Hematopoietic multipotent progenitor cell treated with erythropoietin and hydrocortisone succinate and interleukin-3 and kit ligand, for 4 days (in vitro differentiated cells): ENCODE data around the gene SH3TC1.

Experiments used
- DNase-seq: peaks from one replicate; pipeline ENCODE4 v3.0.0-alpha.2; 2015

SH3TC1 gene

DNA sequence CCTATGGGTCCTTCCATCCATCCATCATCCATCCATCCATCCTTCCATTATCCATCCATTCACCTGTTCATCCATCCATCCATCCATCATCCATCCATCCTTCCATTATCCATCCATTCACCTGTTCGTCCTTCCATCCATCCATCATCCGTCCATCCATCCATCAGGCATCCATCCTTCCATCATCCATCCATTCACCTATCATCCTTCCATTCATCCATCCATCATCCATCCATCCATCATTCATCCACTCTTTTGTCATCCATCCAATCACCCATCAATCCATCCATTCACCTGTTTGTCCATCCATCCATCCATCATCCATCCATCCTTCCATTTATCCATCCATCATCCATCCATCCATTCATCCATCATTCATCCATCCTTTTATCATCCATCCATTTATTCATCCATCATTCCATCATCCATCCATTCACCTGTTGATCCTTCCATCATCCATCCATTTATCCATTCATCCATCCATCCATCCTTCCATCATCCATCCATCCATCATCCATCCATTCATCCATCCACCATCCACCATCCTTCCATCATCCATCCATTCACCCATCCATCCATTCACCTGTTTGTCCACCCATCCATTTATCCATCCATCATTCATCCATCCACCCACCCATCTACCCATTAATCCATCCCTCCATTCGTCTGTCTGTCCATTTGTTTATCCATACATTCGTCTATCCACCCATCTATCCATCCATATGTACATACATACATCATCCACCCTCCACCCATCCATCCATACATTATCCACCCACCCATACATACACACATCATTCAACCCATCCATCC, 34.8 kb downstream of the SH3TC1 start:
- DNase-seq = no peak

DNA sequence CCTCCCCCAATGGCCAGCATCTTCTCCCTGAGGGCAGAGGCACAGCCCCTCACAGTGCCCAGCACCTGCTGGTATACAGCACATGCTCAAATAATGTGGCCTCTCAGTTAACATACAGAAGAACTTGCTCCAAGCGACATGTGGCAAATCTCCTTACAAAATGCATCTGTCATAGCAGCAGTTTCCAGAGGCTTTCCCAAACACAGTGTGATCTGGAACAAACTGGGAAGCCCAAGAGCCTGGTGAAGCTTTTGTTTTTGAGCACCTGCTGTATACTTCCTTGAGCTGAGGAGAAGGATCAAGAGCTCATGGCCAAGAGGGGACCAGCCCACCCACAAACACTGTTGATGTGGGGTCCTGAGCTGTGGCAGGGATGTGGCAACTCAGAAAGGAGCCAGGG, 35.6 kb downstream of the SH3TC1 start:
- no peak for DNase-seq

GRCh38 chr4:8235224-8235623, 36.1 kb downstream of the SH3TC1 start:
- no peak for DNase-seq

- no peak for DNase-seq
Observed at GRCh38 chr4:8235686-8236085, 36.6 kb downstream of the SH3TC1 start.

- DNase-seq = no peak
Observed at GRCh38 chr4:8236106-8236919, 37.2 kb downstream of the SH3TC1 start.

GRCh38 chr4:8236920-8237195, 37.8 kb downstream of the SH3TC1 start:
- DNase-seq = no peak

DNA sequence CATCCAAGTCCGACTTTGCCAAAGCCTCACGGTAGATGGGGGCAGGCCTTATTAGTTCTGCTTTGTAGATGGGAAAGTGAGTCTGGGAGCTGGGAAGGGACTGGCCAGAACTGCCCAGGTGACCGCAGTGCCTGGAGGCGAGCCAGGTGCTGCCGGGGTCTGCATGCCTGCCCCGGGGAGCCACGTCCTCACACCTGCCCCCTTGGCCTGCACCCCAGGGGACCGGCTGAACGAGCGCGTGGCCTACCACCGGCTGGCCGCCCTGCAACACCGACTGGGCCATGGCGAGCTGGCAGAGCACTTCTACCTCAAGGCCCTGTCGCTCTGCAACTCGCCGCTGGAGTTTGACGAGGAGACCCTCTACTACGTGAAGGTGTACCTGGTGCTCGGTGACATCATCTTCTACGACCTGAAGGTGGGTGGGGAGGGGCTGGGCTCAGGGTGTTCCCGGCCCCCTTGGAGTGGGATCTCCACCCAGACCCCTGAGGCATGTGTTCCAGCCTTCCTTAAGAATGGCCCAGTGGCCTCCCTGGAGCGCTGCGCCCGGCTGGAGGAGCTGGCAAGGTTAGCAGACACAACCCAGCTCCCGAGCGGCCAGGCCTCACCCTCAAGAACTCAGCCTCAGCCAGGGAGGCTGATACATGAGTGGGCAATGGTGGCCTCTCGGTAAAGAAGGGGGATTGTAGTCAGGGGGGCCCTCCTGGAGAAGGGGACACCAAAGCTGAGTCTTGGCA, 38.3 kb downstream of the SH3TC1 start:
- no peak for DNase-seq

- DNase-seq = no peak
Observed at GRCh38 chr4:8238036-8238511, 39.0 kb downstream of the SH3TC1 start.

GRCh38 chr4:8238515-8239053, 39.5 kb downstream of the SH3TC1 start:
- DNase-seq = no peak

GRCh38 chr4:8239226-8239625, 40.1 kb downstream of the SH3TC1 start:
- no peak for DNase-seq

DNA sequence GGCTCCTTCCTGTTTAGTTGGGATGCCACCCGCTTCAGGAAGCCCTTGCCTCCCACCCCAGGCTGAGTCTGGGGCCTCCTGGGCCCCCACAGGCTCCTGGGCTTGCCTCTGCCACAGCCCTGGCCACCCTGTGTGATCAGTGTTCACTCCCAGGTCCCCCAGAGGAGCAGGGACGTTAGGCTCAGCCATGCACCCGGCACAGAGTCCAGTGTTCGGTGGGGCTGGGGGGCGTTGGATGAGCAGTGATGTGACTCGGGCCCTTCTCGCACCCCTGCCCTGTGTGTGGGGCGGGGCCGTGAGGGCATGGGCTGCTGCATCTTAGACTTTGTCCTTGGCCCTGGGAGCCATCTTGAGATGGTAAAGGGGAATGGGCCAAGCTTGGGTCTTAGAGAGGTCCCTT, 40.6 kb downstream of the SH3TC1 start:
- no peak for DNase-seq

DNA sequence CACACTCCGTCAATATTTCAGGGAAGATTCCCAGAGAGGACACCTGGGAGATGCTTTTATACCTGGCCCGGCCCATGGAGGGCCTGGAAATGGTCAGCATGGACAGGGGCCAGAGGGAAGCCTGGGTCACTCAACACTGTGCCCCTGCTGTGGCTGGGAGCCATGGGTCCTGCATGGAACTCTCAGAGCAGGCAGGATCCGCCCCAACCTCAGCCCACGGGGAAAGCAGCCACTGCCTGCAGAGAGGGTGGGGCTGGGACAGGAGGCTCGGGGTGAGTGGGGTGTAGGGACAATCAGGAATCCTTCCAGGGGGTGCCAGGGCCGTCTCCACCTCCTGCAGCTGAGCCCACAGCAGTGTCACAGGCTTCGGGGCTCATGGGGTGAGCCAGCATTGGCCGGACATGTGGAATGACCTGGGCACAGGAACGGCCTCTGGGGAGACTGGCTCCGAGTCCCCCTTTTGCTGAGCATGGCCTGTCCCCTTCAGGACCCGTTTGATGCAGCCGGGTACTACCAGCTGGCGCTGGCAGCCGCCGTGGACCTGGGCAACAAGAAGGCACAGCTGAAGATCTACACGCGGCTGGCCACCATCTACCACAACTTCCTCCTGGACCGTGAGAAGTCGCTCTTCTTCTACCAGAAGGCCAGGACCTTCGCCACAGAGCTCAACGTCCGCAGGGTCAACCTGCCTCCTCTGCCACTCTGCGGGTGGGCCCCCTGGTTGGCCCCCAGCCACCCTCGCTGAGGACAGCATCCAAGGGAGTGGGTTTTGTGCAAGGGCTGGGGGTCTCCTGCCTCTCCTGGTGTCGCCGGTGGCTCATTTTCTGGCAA, 41.3 kb downstream of the SH3TC1 start:
- DNase-seq = peak; percentile 64

DNA sequence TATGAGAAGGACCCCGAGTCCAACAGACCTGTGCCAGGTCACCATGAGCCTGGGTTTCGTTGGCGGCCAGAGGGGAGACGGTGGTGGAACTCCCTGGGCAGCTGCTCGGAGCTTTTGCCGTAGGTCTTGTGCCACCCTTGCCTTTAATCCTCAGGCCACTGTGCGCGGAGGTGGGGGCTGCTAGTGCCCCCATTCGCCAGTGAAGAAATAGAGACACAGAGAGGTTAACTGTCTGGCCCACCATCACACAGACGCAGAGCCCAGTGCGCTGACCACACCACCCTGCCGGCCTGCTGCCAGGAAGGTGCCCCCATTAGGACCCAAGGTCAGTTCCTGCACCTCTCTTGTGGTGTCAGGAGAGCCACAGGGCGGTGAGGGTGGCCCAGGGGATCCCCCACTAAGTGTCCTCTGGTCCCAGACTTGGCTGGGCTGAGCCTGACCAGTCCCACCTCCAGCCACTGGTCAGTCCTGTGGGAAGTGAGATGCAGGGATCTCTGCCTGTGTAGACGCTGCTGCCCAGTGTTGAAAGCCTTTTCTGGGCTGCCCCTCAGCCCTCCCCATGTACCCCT, 42.2 kb downstream of the SH3TC1 start:
- DNase-seq = no peak

DNA sequence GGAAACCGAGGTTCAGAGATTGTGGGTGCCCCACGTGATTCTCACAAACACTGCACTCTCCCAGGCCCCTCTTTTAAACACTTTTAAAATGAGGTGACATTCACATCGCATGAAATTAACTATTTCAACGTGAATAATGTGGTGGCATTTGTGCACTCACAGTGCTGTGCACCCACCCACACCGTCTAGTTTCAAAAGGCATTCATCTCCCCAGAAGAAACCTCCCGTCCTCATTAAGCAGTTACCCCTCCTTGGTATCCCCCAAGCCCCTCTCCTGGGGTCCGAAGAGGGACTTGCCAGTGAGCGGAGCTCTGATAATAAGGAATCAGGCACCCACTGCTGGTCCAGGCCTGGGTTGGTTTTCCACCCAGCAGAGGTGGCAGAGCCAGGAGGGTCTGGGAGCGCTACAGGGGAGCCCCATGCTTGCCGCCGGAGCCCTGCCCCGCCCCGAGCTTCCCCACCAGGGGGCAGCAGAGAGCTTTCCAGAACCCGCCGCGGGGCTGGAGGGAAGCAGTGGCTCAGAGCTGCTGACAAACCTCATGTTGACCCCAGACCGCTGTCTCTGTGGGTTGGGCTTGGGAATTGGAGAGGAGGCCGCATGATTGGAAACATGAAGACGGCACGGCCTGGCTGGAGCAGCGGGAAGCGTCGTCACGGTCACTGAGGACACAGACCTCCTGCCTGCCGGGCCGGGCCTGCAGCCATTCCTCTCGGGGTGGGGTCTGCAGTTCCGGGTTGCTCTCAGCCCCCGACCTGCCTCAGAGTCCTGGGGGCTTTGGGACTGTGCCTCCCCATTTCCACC, 43.0 kb downstream of the SH3TC1 start:
- peak; percentile 90 for DNase-seq

DNA sequence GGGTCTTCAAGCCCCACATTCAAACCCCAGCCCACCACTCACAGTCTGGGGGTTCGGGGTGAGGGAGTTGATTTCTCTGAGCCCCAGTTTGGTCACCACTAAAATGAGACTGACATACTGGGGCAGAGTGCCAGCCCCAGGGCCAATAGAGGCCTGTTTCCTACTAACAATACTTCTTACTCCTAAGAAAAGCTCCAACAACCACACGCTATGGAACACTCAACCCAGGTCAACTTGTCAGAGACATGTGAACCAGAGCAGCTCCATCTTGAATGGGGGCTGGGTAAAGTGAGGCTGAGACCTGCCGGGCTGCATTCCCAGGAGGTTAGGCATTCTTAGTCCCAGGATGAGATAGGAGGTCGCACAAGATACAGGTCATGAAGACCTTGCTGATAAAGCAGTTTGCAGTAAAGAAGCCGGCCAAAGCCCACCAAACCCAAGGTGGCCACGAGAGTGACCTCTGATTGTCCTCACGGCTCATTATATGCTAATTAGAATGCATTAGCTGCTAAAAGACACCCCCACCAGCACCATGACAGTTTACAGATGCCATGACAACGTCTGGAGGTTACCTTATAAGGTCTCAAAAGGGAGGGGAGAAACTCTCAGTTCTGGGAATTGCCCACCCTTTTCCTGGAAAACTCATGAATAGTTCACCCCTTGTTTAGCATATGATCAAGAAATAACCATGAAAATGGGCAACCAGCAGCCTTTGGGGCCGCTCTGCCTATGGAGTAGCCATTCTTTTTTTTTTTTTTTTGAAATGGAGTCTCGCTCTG, 43.9 kb downstream of the SH3TC1 start:
- DNase-seq = peak; percentile 32

- no peak for DNase-seq
Observed at GRCh38 chr4:8244001-8244757, 45.1 kb downstream of the SH3TC1 start.

- no peak for DNase-seq
Observed at GRCh38 chr4:8244931-8245460, 45.9 kb downstream of the SH3TC1 start.

DNA sequence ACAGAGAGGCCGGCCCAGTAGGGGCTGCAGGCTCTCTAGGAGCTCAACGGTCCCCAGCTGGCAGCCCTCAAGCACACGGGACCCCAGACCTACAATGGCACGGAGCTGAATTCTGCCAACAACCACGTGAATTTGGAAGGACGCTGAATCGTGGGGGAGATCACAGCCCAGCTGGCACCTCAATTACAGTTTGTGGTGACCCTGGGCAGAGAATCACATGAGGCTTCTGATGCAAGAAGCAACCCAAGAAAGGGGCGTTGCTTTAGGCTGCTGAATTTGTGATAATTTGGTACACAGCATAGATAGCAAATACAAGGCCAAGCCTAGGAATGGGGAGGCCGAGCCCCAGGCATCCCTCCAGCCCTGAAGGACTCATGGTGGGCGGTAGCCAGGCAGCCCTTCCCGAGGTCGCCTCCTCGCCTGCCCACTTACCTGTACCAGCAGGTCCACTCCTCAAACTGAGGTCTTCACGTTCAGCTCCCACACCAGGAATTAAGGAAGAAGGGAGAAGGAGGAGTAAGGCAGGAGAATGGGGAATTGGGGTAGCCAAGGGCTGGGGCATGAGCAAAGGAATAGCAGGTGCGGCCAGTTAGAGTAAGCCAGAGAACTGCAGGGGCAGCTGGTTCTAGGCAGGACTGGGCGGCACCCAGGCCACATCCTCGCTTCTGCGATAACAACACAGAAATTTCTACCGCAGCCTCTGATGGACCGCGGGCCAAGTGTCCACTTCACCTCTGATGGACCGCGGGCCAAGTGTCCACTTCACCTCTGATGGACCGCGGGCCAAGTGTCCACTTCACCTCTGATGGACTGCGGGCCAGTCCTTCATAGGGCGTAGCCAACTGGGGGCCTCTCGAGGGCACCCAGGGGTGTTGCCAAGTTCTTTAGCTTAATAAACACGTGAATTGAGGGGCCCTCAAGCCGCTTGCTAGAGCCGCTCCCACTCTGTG, 47.1 kb downstream of the SH3TC1 start:
- DNase-seq = peak; percentile 81
